Keratinocyte (primary cell): ENCODE data around the gene CCR7. TPM values are rescaled to one million over a fixed set of nuclear protein-coding genes. Genes with fewer than 3 reads are reported as not detected.
"Not testable (repeated sequence)": the region's sequence is repeated elsewhere in the genome, so short reads cannot be mapped to it uniquely, and the experiment has no call there.

Experiments
- DNase-seq: peaks from one replicate; pipeline ENCODE4 v3.0.0-alpha.2; 2011; ENCODE audit warnings: low read depth, missing footprints, low spot score
- FAIRE-seq: peaks from 2 replicates; lab custom pipeline; 2011; peaks lifted over from hg19 to GRCh38; lab: Jason Lieb, UNC
- H2AFZ ChIP-seq: 2 replicates; pipeline ENCODE4 v1.6.0; 2012; ENCODE audit warnings: low read length, control low read depth, inconsistent platforms; ENCODE audit not compliant: control insufficient read depth
- H3K27ac ChIP-seq: 2 replicates; pipeline ENCODE4 v1.5.1; 2011; ENCODE audit warnings: low read length; ENCODE audit not compliant: control insufficient read depth, insufficient read depth
- H3K27me3 ChIP-seq: 3 replicates; pipeline ENCODE4 v1.6.0; 2011; ENCODE audit warnings: low read length; ENCODE audit not compliant: control insufficient read depth, insufficient read depth; ENCODE audit errors: extremely low read depth
- H3K36me3 ChIP-seq, 2 experiments: 2 replicates in 1 of 2; 3 replicates in 1 of 2; pipeline ENCODE4 v1.5.1; 2011; ENCODE audit warnings: low read length in 2 of 2, mild to moderate bottlenecking in 1 of 2; ENCODE audit not compliant: control insufficient read depth in 2 of 2, insufficient read depth in 2 of 2; ENCODE audit errors: extremely low read depth in 1 of 2
- H3K4me1 ChIP-seq: 3 replicates; pipeline ENCODE4 v1.5.1; 2011; ENCODE audit warnings: low read length; ENCODE audit not compliant: control insufficient read depth, insufficient read depth; ENCODE audit errors: extremely low read depth
- H3K4me2 ChIP-seq: 3 replicates; pipeline ENCODE4 v1.6.0; 2011; ENCODE audit warnings: low read depth, low read length; ENCODE audit not compliant: control insufficient read depth, insufficient read depth; ENCODE audit errors: extremely low read depth
- H3K4me3 ChIP-seq, 3 experiments: fragments of 200-600 bp in 1 of 3; sonication (generic) in 1 of 3; 2 replicates in 2 of 3; 3 replicates in 1 of 3; pipeline ENCODE4 v1.5.1; 2011 to 2016; ENCODE audit warnings: low read length in 3 of 3, mild to moderate bottlenecking in 3 of 3, control low read depth in 2 of 3, inconsistent platforms in 1 of 3, low read depth in 1 of 3, mixed read lengths in 1 of 3, mixed run types in 1 of 3, moderate library complexity in 1 of 3; ENCODE audit not compliant: control insufficient read depth in 2 of 3, insufficient read depth in 2 of 3; ENCODE audit errors: extremely low read depth in 1 of 3
- H3K79me2 ChIP-seq: 2 replicates; pipeline ENCODE4 v1.6.0; 2012; ENCODE audit warnings: low read length; ENCODE audit not compliant: control insufficient read depth, insufficient read depth
- H3K9ac ChIP-seq: 3 replicates; pipeline ENCODE4 v1.6.0; 2011; ENCODE audit warnings: low read length; ENCODE audit not compliant: control insufficient read depth, insufficient read depth; ENCODE audit errors: extremely low read depth
- H3K9me1 ChIP-seq: 3 replicates; pipeline ENCODE4 v1.6.0; 2011; ENCODE audit warnings: low read length; ENCODE audit not compliant: control insufficient read depth, insufficient read depth; ENCODE audit errors: extremely low read depth
- H3K9me3 ChIP-seq: 2 replicates; pipeline ENCODE4 v1.5.1; 2012; ENCODE audit warnings: low read depth, low read length; ENCODE audit not compliant: control insufficient read depth
- H4K20me1 ChIP-seq: 3 replicates; pipeline ENCODE4 v1.6.0; 2011; ENCODE audit warnings: low read length; ENCODE audit not compliant: control insufficient read depth, insufficient read depth; ENCODE audit errors: extremely low read depth
- EZH2 ChIP-seq: IDR thresholded peaks from one replicate; pipeline ENCODE4 v1.6.1; 2012; ENCODE audit warnings: inconsistent platforms, mild to moderate bottlenecking, low read length, moderate library complexity
- dilution Hi-C: fragments of 300-500 bp; cut with MboI; formaldehyde crosslinking; loops from one replicate; pipeline ENCODE4 v1.7.0; 2020; ENCODE audit warnings: low sequenced_read_pairs; ENCODE audit not compliant: extremely low pct_ligation_motif_present
- polyA plus RNA-seq, 5 experiments: library from polyadenylated mRNA; depleted of rRNA in 3 of 5; stranded (reverse) in 3 of 5; stranded (forward) in 1 of 5; unstranded in 1 of 5; fragments of >200 nt; gene quantifications; 1 replicate in 1 of 5; 2 replicates in 3 of 5; 3 replicates in 1 of 5; pipeline versions ENCODE4 v1.2.1 to v1.2.3, GENCODE V29; 2011 to 2012; ENCODE audit warnings: missing spikeins in 2 of 5, low read depth in 1 of 5, low replicate concordance in 1 of 5
- TF ChIP-seq, protein P1 (sequence below), 3 experiments: IDR thresholded peaks in 1 of 3; conservative IDR thresholded peaks in 1 of 3; optimal IDR thresholded peaks in 1 of 3; 2 replicates in 2 of 3; 3 replicates in 1 of 3; pipeline versions ENCODE3 to v1.5.1; 2011; ENCODE audit warnings: low read length in 3 of 3, mild to moderate bottlenecking in 3 of 3, moderate library complexity in 2 of 3, control low read depth in 1 of 3, inconsistent platforms in 1 of 3; ENCODE audit not compliant: insufficient read depth in 2 of 3; ENCODE audit errors: extremely low read depth in 1 of 3

Gene CCR7
- polyA plus RNA-seq, 1 donor (not counting 4 experiments of a cell fraction or from before 2014, with no cell fraction given) = 0.16 TPM

DNA sequence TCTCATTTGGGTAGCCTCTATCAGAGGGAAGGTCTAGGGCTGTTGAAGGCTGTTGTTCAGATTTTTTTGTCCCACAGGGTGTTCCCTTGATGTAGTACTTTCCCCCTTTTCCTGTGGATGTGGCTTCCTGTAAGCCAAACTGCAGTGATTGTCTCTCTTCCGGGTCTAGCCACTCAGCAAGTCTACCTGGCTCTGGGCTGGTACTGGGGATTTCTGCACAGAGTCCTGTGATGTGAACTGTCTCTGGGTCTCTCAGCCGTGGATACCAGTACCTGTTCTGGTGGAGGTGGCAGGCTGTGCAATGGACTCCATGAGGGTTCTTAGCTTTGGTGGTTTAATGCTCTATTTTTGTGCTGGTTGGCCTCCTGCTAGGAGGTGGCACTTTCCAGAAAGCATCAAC, 23.3 kb upstream of the CCR7 start:
- H3K9me3 ChIP-seq = no peaks in the 10 kb centered on the region
- H3K9me1 ChIP-seq = no peaks in the 10 kb centered on the region
- no peak overlapping the region for H2AFZ ChIP-seq
- peaks cover 8% of the 10 kb centered on the region for H3K27me3 ChIP-seq
- FAIRE-seq (no peak), DNase-seq (no peak)
- TF ChIP-seq, protein P1, sequence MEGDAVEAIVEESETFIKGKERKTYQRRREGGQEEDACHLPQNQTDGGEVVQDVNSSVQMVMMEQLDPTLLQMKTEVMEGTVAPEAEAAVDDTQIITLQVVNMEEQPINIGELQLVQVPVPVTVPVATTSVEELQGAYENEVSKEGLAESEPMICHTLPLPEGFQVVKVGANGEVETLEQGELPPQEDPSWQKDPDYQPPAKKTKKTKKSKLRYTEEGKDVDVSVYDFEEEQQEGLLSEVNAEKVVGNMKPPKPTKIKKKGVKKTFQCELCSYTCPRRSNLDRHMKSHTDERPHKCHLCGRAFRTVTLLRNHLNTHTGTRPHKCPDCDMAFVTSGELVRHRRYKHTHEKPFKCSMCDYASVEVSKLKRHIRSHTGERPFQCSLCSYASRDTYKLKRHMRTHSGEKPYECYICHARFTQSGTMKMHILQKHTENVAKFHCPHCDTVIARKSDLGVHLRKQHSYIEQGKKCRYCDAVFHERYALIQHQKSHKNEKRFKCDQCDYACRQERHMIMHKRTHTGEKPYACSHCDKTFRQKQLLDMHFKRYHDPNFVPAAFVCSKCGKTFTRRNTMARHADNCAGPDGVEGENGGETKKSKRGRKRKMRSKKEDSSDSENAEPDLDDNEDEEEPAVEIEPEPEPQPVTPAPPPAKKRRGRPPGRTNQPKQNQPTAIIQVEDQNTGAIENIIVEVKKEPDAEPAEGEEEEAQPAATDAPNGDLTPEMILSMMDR (optimal IDR thresholded peaks at IDR 0.05 in 1 of 3, IDR thresholded peaks at IDR 0.05 in 1 of 3, conservative IDR thresholded peaks at IDR 0.05 in 1 of 3; ENCODE audit: extremely low read depth in 1 of 3, insufficient read depth in 2 of 3, low read length in 3 of 3) = no peak
- no peak for TF ChIP-seq EZH2
- H3K27ac ChIP-seq = no peak overlapping the region
- no peaks in the 10 kb centered on the region for H3K4me1 ChIP-seq
- no peak overlapping the region for H3K4me3 ChIP-seq
- H3K36me3 ChIP-seq = no peaks in the 10 kb centered on the region
- H4K20me1 ChIP-seq = no peaks in the 10 kb centered on the region
- H3K4me2 ChIP-seq = no peak overlapping the region
- no peaks in the 10 kb centered on the region for H3K79me2 ChIP-seq
- dilution Hi-C loops = no loop called here
- no peak overlapping the region for H3K9ac ChIP-seq

DNA sequence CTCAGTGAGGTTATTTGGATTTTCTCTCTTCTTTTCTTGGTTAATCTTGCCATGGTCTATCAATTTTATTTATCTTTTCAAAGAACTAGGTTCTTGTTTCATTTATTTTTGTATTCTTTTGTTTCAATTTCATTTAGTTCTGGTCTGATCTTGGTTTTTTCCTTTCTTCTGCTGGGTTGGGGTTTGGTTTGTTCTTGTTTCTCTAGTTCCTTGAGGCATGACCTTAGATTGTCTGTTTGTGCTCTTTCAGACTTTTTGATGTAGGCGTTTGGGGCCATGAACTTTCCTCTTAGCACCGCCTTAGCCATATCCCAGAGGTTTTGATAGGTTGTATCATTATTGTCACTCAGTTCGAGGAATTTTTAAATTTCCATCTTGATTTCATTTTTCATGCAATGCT, 21.0 kb upstream of the CCR7 start:
- H3K9ac ChIP-seq, H2AFZ ChIP-seq, H4K20me1 ChIP-seq, dilution Hi-C loops, H3K27me3 ChIP-seq, H3K36me3 ChIP-seq, H3K9me3 ChIP-seq, H3K79me2 ChIP-seq, H3K9me1 ChIP-seq, H3K27ac ChIP-seq, H3K4me3 ChIP-seq, H3K4me2 ChIP-seq, DNase-seq, FAIRE-seq: not testable (repeated sequence)
- peaks cover 12% of the 10 kb centered on the region for H3K4me1 ChIP-seq

DNA sequence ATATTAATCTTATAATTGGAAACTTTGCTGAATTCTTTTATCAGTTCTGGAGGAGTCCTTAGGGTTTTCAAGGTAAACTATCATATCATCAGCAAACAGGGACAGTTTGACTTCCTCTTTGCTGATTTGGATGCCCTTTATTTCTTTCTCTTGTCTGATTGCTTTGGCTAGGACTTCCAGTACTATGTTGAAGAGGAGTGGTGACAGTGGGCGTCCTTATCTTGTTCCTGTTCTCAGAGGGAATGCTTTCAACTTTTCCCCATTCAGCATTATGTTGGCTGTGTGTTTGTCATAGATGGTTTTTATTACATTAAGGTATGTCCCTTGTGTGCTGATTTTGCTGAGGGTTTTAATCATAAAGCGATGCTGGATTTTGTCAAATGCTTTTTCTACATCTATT, 19.7 kb upstream of the CCR7 start:
- H3K27me3 ChIP-seq, H3K9me1 ChIP-seq, H3K79me2 ChIP-seq, dilution Hi-C loops, H3K9ac ChIP-seq, H3K4me3 ChIP-seq, H3K27ac ChIP-seq, H3K9me3 ChIP-seq, FAIRE-seq, H4K20me1 ChIP-seq, H3K4me2 ChIP-seq, H3K36me3 ChIP-seq, H2AFZ ChIP-seq, DNase-seq: not testable (repeated sequence)
- peaks cover 12% of the 10 kb centered on the region for H3K4me1 ChIP-seq
